Transverse colon (tissue), 4 donors: ENCODE data around the gene C1orf56. TPM values are rescaled to one million over a fixed set of nuclear protein-coding genes. Genes with fewer than 3 reads are reported as not detected.
"Not testable (repeated sequence)": the region's sequence is repeated elsewhere in the genome, so short reads cannot be mapped to it uniquely, and the experiment has no call there.

Source experiments
- DNase-seq: peaks from one replicate; pipeline ENCODE4 v3.0.0-alpha.2; 2019
- H3K27ac ChIP-seq, 4 donors: fragments of 200-600 bp; sonication (generic); 2 replicates each; pipeline ENCODE4 v1.5.1; 2016 to 2018; ENCODE audit warnings: inconsistent platforms in 4 of 4
- H3K27me3 ChIP-seq: fragments of 200-600 bp; sonication (generic); 2 replicates; pipeline ENCODE4 v1.5.1; 2017; ENCODE audit warnings: inconsistent platforms
- H3K36me3 ChIP-seq, 4 donors: fragments of 200-600 bp; sonication (generic); 2 replicates each; pipeline ENCODE4 v1.5.1; 2017 to 2019; ENCODE audit warnings: inconsistent platforms in 4 of 4
- H3K4me1 ChIP-seq, 4 donors: fragments of 200-600 bp; sonication (generic); 2 replicates each; pipeline ENCODE4 v1.5.1; 2017 to 2020; ENCODE audit warnings: inconsistent platforms in 4 of 4
- H3K4me3 ChIP-seq, 4 donors: fragments of 200-600 bp; sonication (generic); 1 replicate in 1 of 4; 2 replicates in 3 of 4; pipeline versions ENCODE4 v1.5.1 to v1.6.1; 2017 to 2019; ENCODE audit warnings: inconsistent platforms in 4 of 4
- H3K9me3 ChIP-seq, 2 donors: fragments of 200-600 bp; sonication (generic); 2 replicates each; pipeline ENCODE4 v1.5.1; 2017 to 2019; ENCODE audit warnings: inconsistent platforms in 2 of 2
- CTCF ChIP-seq, 5 experiments: fragments of 200-600 bp in 3 of 5; fragments of 450-650 bp in 2 of 5; sonication (generic) in 3 of 5; IDR thresholded peaks; 1 replicate in 2 of 5; 2 replicates in 3 of 5; pipeline ENCODE4 v1.5.1; 2016 to 2017; ENCODE audit warnings: antibody characterized with exemption in 5 of 5, inconsistent platforms in 3 of 5, mild to moderate bottlenecking in 2 of 5, moderate library complexity in 1 of 5
- EP300 ChIP-seq: sonication (generic); formaldehyde crosslinking; IDR thresholded peaks from one replicate; pipeline ENCODE4 v1.6.1; 2017; ENCODE audit warnings: antibody characterized with exemption, low read depth
- POLR2A ChIP-seq: fragments of 450-650 bp; IDR thresholded peaks from one replicate; pipeline ENCODE4 v1.6.1; 2016; ENCODE audit warnings: antibody characterized with exemption, mild to moderate bottlenecking, moderate library complexity
- POLR2AphosphoS5 ChIP-seq, 3 donors: sonication (generic); formaldehyde crosslinking; IDR thresholded peaks; one replicate each; pipeline ENCODE4 v1.6.1; 2016; ENCODE audit warnings: antibody characterized with exemption in 3 of 3
- WGBS, 2 donors: methylation state at CpG; one replicate each; pipeline ENCODE4 v1.1.5; 2018; ENCODE audit warnings: low coverage in 1 of 2; 5-methylcytosine and 5-hydroxymethylcytosine counted together
- in situ Hi-C, 4 donors: fragments of 200-750 bp; cut with MboI; loops; one replicate each; pipeline versions ENCODE4 v1.15.0 to v1.15.1; 2017; ENCODE audit warnings: low sequenced_read_pairs in 3 of 4, low pct_ligation_motif_present in 1 of 4, low pct_unique_long_range_greater_than_20kb in 1 of 4
- intact Hi-C: fragments of 100-400 bp; cut with DNase I; formaldehyde crosslinking; loops from one replicate; pipeline ENCODE4 v1.15.1; 2023; ENCODE audit warnings: low total_unique reads
- small RNA-seq, 4 donors: library from RNA; depleted of rRNA; stranded (forward); fragments of <200 nt; gene quantifications; one replicate each; pipeline ENCODE3, GENCODE V24; 2016
- total RNA-seq, 4 donors: library from RNA; depleted of rRNA; stranded (reverse); fragments of >200 nt; gene quantifications; one replicate each; pipeline ENCODE4 v1.1.0, GENCODE V29; 2016

C1orf56 gene
- total RNA-seq, 4 donors from 2014 or later, result 1.5 to 3.7 (median 2.8) TPM

- Histone ChIP-seq H3K36me3 (peaks cover 0 to 3% (median 0%) of the 10 kb centered on the region in 4 donors), H3K27ac (no peak overlapping the region), H3K27me3 (no peaks in the 10 kb centered on the region), H3K4me3 (no peak overlapping the region), H3K9me3 (no peaks in the 10 kb centered on the region), H3K4me1 (no peaks in the 10 kb centered on the region)
- no peak for DNase-seq
- intact Hi-C loops, result loop anchor here (5.0 kb wide), 1 partner anchor 139 kb away; no protein-coding TSS in a partner anchor
- TF ChIP-seq POLR2A (no peak), POLR2AphosphoS5 (IDR thresholded peaks at IDR 0.05) (no peak), CTCF (IDR thresholded peaks at IDR 0.05) (no peak), EP300 (no peak)
- in situ Hi-C loops, result no loop called here
- WGBS, 2 donors, result 68 to 81% methylated on average over 2 to 4 of the region's 4 CpGs
Measured at GRCh38 chr1:151085953-151086559, 38.5 kb downstream of the C1orf56 start.

- H3K4me3 ChIP-seq, H3K9me3 ChIP-seq, H3K27me3 ChIP-seq, H3K27ac ChIP-seq, DNase-seq, intact Hi-C loops, H3K4me1 ChIP-seq: not testable (repeated sequence)
- H3K36me3 ChIP-seq, result peaks cover 0 to 11% (median 2%) of the 10 kb centered on the region in 4 donors
- in situ Hi-C loops, result loop anchor here in 2 of 4 donors (5.0 to 10.0 kb wide), 3 partner anchors 57 to 147 kb away; partner anchors contain the start of gene TNFAIP8L2 (in 2 of the 2)
- 40 to 85% methylated on average over 1 to 6 of the region's 6 CpGs for WGBS, 2 donors
Measured at GRCh38 chr1:151097426-151097825, 49.9 kb downstream of the C1orf56 start.

GRCh38 chr1:151098126-151098525 lies 50.6 kb downstream of the C1orf56 start:
- no peaks in the 10 kb centered on the region for H3K27me3 ChIP-seq
- intact Hi-C loops, result no loop called here
- TF ChIP-seq CTCF (IDR thresholded peaks at IDR 0.05), result no peak
- TF ChIP-seq EP300, result no peak
- no peak for TF ChIP-seq POLR2AphosphoS5 (IDR thresholded peaks at IDR 0.05)
- in situ Hi-C loops, result loop anchor here in 2 of 4 donors (5.0 to 10.0 kb wide), 3 partner anchors 57 to 147 kb away; partner anchors contain the start of gene TNFAIP8L2 (in 2 of the 2)
- no peaks in the 10 kb centered on the region for H3K9me3 ChIP-seq
- no peaks in the 10 kb centered on the region for H3K4me1 ChIP-seq
- 100% methylated on average over 1 of the region's 1 CpG for WGBS, 2 donors
- H3K4me3 ChIP-seq, result no peak overlapping the region
- no peak for DNase-seq
- peaks cover 0 to 11% (median 2%) of the 10 kb centered on the region in 4 donors for H3K36me3 ChIP-seq
- H3K27ac ChIP-seq, result no peak overlapping the region

Small RNA genes within 50 kb of the gene (small RNA-seq; reads per million reads assigned to genes)
- 0 reads per million in 4 donors for gene RNU6-884P

Other genes starting within 250 kb of the C1orf56 start
- gene CTSK, start 239.5 kb upstream of the C1orf56 start, total RNA-seq, result 10 to 100 TPM; 13.3 to 53.2 (median 35.8) TPM
- 10 to 100 TPM; 47.9 to 64.6 (median 53.9) TPM for gene ARNT, start 171.2 kb upstream of the C1orf56 start, total RNA-seq
- not detected for gene CTXND2, start 160.6 kb upstream of the C1orf56 start, total RNA-seq
- 10 to 100 TPM; 19.5 to 59.7 (median 39.2) TPM for gene SETDB1, start 121.4 kb upstream of the C1orf56 start, total RNA-seq
- gene CERS2, start 72.9 kb upstream of the C1orf56 start, total RNA-seq, result 100 to 1,000 TPM in 2 of 4 donors, 10 to 100 TPM in 2; 35.2 to 142 (median 101) TPM
- gene ANXA9, start 65.5 kb upstream of the C1orf56 start, total RNA-seq, result under 1 TPM in 1 of 4 donors, not detected in 3; 0.32 TPM
- gene MINDY1, start 40.8 kb upstream of the C1orf56 start, total RNA-seq, result 10 to 100 TPM; 27.7 to 66.2 (median 54.8) TPM
- gene PRUNE1, start 39.3 kb upstream of the C1orf56 start, total RNA-seq, result 10 to 100 TPM in 3 of 4 donors, 1 to 10 TPM in 1; 9.0 to 80.4 (median 26.8) TPM
- gene BNIPL, start 11.2 kb upstream of the C1orf56 start, total RNA-seq, result 1 to 10 TPM in 2 of 4 donors, under 1 TPM in 1, not detected in 1; 0.68 to 10.0 (median 2.5) TPM
- 10 to 100 TPM; 34.4 to 90.2 (median 57.5) TPM for gene CDC42SE1, start 11.9 kb downstream of the C1orf56 start, total RNA-seq
- gene MLLT11, start 12.6 kb downstream of the C1orf56 start, total RNA-seq, result 1 to 10 TPM in 3 of 4 donors, not detected in 1; 1.2 to 3.2 (median 1.3) TPM
- gene GABPB2, start 23.0 kb downstream of the C1orf56 start, total RNA-seq, result 10 to 100 TPM in 3 of 4 donors, 1 to 10 TPM in 1; 9.6 to 19.8 (median 10.2) TPM
- gene SEMA6C, start 98.9 kb downstream of the C1orf56 start, total RNA-seq, result 10 to 100 TPM in 1 of 4 donors, 1 to 10 TPM in 3; 1.8 to 16.3 (median 2.9) TPM
- gene TNFAIP8L2, start 108.9 kb downstream of the C1orf56 start, total RNA-seq, result 1 to 10 TPM; 2.0 to 5.2 (median 4.2) TPM
- 10 to 100 TPM in 1 of 4 donors, 1 to 10 TPM in 3; 1.4 to 15.7 (median 7.3) TPM for gene LYSMD1, start 118.2 kb downstream of the C1orf56 start, total RNA-seq
- gene SCNM1, start 118.4 kb downstream of the C1orf56 start, total RNA-seq, result 10 to 100 TPM in 3 of 4 donors, 1 to 10 TPM in 1; 9.0 to 35.4 (median 25.1) TPM
- not detected for gene TMOD4, start 128.2 kb downstream of the C1orf56 start, total RNA-seq
- 10 to 100 TPM in 3 of 4 donors, 1 to 10 TPM in 1; 4.9 to 26.6 (median 20.1) TPM for gene VPS72, start 142.4 kb downstream of the C1orf56 start, total RNA-seq
- gene PIP5K1A, start 150.8 kb downstream of the C1orf56 start, total RNA-seq, result 10 to 100 TPM; 46.7 to 78.2 (median 59.4) TPM
- 100 to 1,000 TPM in 1 of 4 donors, 10 to 100 TPM in 3; 41.9 to 111 (median 79.5) TPM for gene PSMD4, start 207.0 kb downstream of the C1orf56 start, total RNA-seq
- gene ZNF687, start 234.5 kb downstream of the C1orf56 start, total RNA-seq, result 10 to 100 TPM; 24.5 to 41.9 (median 31.5) TPM